GM08714 (cell line): Measurements from ENCODE around the gene XPO1.
"Not testable (repeated sequence)": the region's sequence is repeated elsewhere in the genome, so short reads cannot be mapped to it uniquely, and the experiment has no call there.

ENCODE experiments used
- H3K4me3 ChIP-seq: fragments of 200-500 bp; sonication (Bioruptor generic); 2 replicates; pipeline ENCODE4 v1.5.1; 2014; ENCODE audit warnings: mild to moderate bottlenecking, low read length, inconsistent platforms
- ZNF274 ChIP-seq: IDR thresholded peaks from 2 replicates; pipeline ENCODE4 v1.6.1; 2012; ENCODE audit warnings: mild to moderate bottlenecking, low read depth, low read length

Gene XPO1

GRCh38 chr2:61461404-61461803 lies 76.8 kb downstream of the XPO1 start:
- TF ChIP-seq ZNF274, result no peak
- no peak overlapping the region for H3K4me3 ChIP-seq

- TF ChIP-seq ZNF274, result no peak
- no peak overlapping the region for H3K4me3 ChIP-seq
These were observed 78.0 kb downstream of the XPO1 start for GRCh38 chr2:61460163-61460562.

GRCh38 chr2:61456746-61457420 lies 81.3 kb downstream of the XPO1 start:
- no peak overlapping the region for H3K4me3 ChIP-seq
- TF ChIP-seq ZNF274, result no peak

- no peak overlapping the region for H3K4me3 ChIP-seq
These were observed 81.9 kb downstream of the XPO1 start for GRCh38 chr2:61456070-61456745.

GRCh38 chr2:61454972-61455371 lies 83.2 kb downstream of the XPO1 start:
- not testable (repeated sequence) for H3K4me3 ChIP-seq

More at GRCh38 chr2:61456070-61456745, 81.9 kb downstream of the XPO1 start:
- TF ChIP-seq ZNF274, result no peak

GRCh38 chr2:61454383-61454782 lies 83.8 kb downstream of the XPO1 start:
- H3K4me3 ChIP-seq, result no peak overlapping the region
- TF ChIP-seq ZNF274, result no peak

GRCh38 chr2:61452392-61452791 lies 85.8 kb downstream of the XPO1 start:
- no peak overlapping the region for H3K4me3 ChIP-seq
- no peak for TF ChIP-seq ZNF274

GRCh38 chr2:61451178-61451577 lies 87.0 kb downstream of the XPO1 start:
- no peak for TF ChIP-seq ZNF274
- no peak overlapping the region for H3K4me3 ChIP-seq

- no peak for TF ChIP-seq ZNF274
- H3K4me3 ChIP-seq, result no peak overlapping the region
These were observed 88.0 kb downstream of the XPO1 start for GRCh38 chr2:61450144-61450543.

GRCh38 chr2:61448229-61448628 lies 89.9 kb downstream of the XPO1 start:
- TF ChIP-seq ZNF274, result no peak
- no peak overlapping the region for H3K4me3 ChIP-seq

- not testable (repeated sequence) for H3K4me3 ChIP-seq
These were observed 91.2 kb downstream of the XPO1 start for GRCh38 chr2:61446971-61447370.

- TF ChIP-seq ZNF274, result no peak
- no peak overlapping the region for H3K4me3 ChIP-seq
These were observed 94.7 kb downstream of the XPO1 start for GRCh38 chr2:61443342-61444041.

GRCh38 chr2:61439241-61440002 lies 98.7 kb downstream of the XPO1 start:
- no peak overlapping the region for H3K4me3 ChIP-seq
- no peak for TF ChIP-seq ZNF274

- no peak for TF ChIP-seq ZNF274
- H3K4me3 ChIP-seq, result no peak overlapping the region
These were observed 99.5 kb downstream of the XPO1 start for GRCh38 chr2:61438670-61439069.
